Adrenal gland (tissue), 5 donors: ENCODE data around the gene SLC2A6.

Experiments
- CTCF ChIP-seq, 6 experiments: fragments of 450-650 bp in 4 of 6; fragments of 200-600 bp in 2 of 6; sonication (generic) in 1 of 6; IDR thresholded peaks; 1 replicate in 5 of 6; 2 replicates in 1 of 6; pipeline versions ENCODE4 v1.5.1 to v1.8.0; 2016 to 2021; ENCODE audit warnings: antibody characterized with exemption in 6 of 6, mild to moderate bottlenecking in 2 of 6, moderate library complexity in 1 of 6
- POLR2A ChIP-seq, 2 donors: fragments of 450-650 bp; IDR thresholded peaks; one replicate each; pipeline ENCODE4 v1.6.1; 2017; ENCODE audit warnings: antibody characterized with exemption in 2 of 2, mild to moderate bottlenecking in 2 of 2, moderate library complexity in 1 of 2
- donor health status: DM: no; HTN: no; CAD: no.

GRCh38 chr9:133508046-133508445 lies 29.1 kb upstream of the SLC2A6 start:
- TF ChIP-seq CTCF (IDR thresholded peaks at IDR 0.05) (no peak), POLR2A (IDR thresholded peaks at IDR 0.05) (no peak)
